ENCODE data around the gene IGFL2. TPM values are rescaled to one million over a fixed set of nuclear protein-coding genes. Genes with fewer than 3 reads are reported as not detected.

IGFL2 gene
- total and polyA plus RNA-seq, 2 experiments from 2014 or later, result not detected

DNA sequence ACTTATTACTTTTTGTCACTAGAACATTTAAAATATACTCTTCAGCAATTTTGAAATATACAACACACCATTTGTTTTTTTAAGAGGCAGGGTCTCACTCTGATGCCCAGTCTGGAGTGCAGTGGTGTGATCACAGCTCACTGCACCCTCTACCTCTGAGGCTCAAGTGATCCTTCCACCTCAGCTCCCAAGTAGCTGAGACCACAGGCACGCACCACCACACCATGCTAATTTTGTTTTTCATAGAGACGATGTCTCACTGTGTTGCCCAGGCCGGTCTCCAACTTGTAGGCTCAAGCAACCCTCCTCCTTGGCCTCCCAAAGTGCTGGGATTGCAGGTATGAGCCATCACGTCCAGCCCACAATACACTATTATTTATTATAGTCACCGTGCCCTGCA, 2.6 kb downstream of the IGFL2 start:
- Histone ChIP-seq H3K79me2 (replicated peaks; ENCODE audit: insufficient read depth) (no peaks in the 10 kb centered on the region), H3K27me3 (ENCODE audit: insufficient read depth) (no peaks in the 10 kb centered on the region), H4K20me1 (replicated peaks; ENCODE audit: insufficient read depth) (no peaks in the 10 kb centered on the region), H3K9me2 (ENCODE audit: insufficient read depth) (no peaks in the 10 kb centered on the region), H3K4me2 (no peak overlapping the region), H3K4me1 (ENCODE audit: insufficient read depth) (no peaks in the 10 kb centered on the region), H3K36me3 (ENCODE audit: insufficient read depth) (no peaks in the 10 kb centered on the region), H3K27ac (ENCODE audit: low read depth) (no peak overlapping the region), H3K4me3 (no peak overlapping the region), H2AFZ (no peak overlapping the region), H3F3A (replicated peaks; ENCODE audit: low read depth) (no peaks in the 10 kb centered on the region)
- no peaks in the 10 kb centered on the region; the same call in 2 of the 3 replicates for H3K9me3 Mint-ChIP-seq
- H3K27ac Mint-ChIP-seq, result no peak overlapping the region
- H3K4me1 Mint-ChIP-seq, result peaks cover 3% of the 10 kb centered on the region; the same call in 1 of the 3 replicates
- TF ChIP-seq POLR2AphosphoS5 (IDR thresholded peaks at IDR 0.05; ENCODE audit: low read depth), result no peak
- no peak for TF ChIP-seq EZH2phosphoT487 (IDR thresholded peaks at IDR 0.05; ENCODE audit: unreplicated experiment)
- TF ChIP-seq ZNF331 (CRISPR knock-in tag; IDR thresholded peaks at IDR 0.05; ENCODE audit: low read depth), result no peak
- TF ChIP-seq, protein P1, sequence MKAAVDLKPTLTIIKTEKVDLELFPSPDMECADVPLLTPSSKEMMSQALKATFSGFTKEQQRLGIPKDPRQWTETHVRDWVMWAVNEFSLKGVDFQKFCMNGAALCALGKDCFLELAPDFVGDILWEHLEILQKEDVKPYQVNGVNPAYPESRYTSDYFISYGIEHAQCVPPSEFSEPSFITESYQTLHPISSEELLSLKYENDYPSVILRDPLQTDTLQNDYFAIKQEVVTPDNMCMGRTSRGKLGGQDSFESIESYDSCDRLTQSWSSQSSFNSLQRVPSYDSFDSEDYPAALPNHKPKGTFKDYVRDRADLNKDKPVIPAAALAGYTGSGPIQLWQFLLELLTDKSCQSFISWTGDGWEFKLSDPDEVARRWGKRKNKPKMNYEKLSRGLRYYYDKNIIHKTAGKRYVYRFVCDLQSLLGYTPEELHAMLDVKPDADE (IDR thresholded peaks at IDR 0.05), result no peak
- TF ChIP-seq, protein P2, sequence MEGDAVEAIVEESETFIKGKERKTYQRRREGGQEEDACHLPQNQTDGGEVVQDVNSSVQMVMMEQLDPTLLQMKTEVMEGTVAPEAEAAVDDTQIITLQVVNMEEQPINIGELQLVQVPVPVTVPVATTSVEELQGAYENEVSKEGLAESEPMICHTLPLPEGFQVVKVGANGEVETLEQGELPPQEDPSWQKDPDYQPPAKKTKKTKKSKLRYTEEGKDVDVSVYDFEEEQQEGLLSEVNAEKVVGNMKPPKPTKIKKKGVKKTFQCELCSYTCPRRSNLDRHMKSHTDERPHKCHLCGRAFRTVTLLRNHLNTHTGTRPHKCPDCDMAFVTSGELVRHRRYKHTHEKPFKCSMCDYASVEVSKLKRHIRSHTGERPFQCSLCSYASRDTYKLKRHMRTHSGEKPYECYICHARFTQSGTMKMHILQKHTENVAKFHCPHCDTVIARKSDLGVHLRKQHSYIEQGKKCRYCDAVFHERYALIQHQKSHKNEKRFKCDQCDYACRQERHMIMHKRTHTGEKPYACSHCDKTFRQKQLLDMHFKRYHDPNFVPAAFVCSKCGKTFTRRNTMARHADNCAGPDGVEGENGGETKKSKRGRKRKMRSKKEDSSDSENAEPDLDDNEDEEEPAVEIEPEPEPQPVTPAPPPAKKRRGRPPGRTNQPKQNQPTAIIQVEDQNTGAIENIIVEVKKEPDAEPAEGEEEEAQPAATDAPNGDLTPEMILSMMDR (conservative IDR thresholded peaks at IDR 0.05; ENCODE audit: low read depth in 2 of 2), result no peak
- TF ChIP-seq, protein P3, sequence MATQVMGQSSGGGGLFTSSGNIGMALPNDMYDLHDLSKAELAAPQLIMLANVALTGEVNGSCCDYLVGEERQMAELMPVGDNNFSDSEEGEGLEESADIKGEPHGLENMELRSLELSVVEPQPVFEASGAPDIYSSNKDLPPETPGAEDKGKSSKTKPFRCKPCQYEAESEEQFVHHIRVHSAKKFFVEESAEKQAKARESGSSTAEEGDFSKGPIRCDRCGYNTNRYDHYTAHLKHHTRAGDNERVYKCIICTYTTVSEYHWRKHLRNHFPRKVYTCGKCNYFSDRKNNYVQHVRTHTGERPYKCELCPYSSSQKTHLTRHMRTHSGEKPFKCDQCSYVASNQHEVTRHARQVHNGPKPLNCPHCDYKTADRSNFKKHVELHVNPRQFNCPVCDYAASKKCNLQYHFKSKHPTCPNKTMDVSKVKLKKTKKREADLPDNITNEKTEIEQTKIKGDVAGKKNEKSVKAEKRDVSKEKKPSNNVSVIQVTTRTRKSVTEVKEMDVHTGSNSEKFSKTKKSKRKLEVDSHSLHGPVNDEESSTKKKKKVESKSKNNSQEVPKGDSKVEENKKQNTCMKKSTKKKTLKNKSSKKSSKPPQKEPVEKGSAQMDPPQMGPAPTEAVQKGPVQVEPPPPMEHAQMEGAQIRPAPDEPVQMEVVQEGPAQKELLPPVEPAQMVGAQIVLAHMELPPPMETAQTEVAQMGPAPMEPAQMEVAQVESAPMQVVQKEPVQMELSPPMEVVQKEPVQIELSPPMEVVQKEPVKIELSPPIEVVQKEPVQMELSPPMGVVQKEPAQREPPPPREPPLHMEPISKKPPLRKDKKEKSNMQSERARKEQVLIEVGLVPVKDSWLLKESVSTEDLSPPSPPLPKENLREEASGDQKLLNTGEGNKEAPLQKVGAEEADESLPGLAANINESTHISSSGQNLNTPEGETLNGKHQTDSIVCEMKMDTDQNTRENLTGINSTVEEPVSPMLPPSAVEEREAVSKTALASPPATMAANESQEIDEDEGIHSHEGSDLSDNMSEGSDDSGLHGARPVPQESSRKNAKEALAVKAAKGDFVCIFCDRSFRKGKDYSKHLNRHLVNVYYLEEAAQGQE (IDR thresholded peaks at IDR 0.05; ENCODE audit: unreplicated experiment), result no peak
- TF ChIP-seq CREB1 (CRISPR knock-in tag; IDR thresholded peaks at IDR 0.05; ENCODE audit: low read depth), result no peak
- TF ChIP-seq STAT1 (IDR thresholded peaks at IDR 0.05; ENCODE audit: unreplicated experiment), result no peak
- TF ChIP-seq, protein P4, sequence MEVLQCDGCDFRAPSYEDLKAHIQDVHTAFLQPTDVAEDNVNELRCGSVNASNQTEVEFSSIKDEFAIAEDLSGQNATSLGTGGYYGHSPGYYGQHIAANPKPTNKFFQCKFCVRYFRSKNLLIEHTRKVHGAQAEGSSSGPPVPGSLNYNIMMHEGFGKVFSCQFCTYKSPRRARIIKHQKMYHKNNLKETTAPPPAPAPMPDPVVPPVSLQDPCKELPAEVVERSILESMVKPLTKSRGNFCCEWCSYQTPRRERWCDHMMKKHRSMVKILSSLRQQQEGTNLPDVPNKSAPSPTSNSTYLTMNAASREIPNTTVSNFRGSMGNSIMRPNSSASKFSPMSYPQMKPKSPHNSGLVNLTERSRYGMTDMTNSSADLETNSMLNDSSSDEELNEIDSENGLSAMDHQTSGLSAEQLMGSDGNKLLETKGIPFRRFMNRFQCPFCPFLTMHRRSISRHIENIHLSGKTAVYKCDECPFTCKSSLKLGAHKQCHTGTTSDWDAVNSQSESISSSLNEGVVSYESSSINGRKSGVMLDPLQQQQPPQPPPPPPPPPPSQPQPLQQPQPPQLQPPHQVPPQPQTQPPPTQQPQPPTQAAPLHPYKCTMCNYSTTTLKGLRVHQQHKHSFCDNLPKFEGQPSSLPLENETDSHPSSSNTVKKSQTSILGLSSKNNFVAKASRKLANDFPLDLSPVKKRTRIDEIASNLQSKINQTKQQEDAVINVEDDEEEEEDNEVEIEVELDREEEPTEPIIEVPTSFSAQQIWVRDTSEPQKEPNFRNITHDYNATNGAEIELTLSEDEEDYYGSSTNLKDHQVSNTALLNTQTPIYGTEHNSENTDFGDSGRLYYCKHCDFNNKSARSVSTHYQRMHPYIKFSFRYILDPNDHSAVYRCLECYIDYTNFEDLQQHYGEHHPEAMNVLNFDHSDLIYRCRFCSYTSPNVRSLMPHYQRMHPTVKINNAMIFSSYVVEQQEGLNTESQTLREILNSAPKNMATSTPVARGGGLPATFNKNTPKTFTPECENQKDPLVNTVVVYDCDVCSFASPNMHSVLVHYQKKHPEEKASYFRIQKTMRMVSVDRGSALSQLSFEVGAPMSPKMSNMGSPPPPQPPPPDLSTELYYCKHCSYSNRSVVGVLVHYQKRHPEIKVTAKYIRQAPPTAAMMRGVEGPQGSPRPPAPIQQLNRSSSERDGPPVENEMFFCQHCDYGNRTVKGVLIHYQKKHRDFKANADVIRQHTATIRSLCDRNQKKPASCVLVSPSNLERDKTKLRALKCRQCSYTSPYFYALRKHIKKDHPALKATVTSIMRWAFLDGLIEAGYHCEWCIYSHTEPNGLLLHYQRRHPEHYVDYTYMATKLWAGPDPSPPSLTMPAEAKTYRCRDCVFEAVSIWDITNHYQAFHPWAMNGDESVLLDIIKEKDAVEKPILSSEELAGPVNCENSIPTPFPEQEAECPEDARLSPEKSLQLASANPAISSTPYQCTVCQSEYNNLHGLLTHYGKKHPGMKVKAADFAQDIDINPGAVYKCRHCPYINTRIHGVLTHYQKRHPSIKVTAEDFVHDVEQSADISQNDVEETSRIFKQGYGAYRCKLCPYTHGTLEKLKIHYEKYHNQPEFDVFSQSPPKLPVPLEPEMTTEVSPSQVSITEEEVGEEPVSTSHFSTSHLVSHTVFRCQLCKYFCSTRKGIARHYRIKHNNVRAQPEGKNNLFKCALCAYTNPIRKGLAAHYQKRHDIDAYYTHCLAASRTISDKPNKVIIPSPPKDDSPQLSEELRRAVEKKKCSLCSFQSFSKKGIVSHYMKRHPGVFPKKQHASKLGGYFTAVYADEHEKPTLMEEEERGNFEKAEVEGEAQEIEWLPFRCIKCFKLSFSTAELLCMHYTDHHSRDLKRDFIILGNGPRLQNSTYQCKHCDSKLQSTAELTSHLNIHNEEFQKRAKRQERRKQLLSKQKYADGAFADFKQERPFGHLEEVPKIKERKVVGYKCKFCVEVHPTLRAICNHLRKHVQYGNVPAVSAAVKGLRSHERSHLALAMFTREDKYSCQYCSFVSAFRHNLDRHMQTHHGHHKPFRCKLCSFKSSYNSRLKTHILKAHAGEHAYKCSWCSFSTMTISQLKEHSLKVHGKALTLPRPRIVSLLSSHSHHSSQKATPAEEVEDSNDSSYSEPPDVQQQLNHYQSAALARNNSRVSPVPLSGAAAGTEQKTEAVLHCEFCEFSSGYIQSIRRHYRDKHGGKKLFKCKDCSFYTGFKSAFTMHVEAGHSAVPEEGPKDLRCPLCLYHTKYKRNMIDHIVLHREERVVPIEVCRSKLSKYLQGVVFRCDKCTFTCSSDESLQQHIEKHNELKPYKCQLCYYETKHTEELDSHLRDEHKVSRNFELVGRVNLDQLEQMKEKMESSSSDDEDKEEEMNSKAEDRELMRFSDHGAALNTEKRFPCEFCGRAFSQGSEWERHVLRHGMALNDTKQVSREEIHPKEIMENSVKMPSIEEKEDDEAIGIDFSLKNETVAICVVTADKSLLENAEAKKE (CRISPR knock-in tag; IDR thresholded peaks at IDR 0.05), result no peak
- TF ChIP-seq EZH2 (IDR thresholded peaks at IDR 0.05; ENCODE audit: low read depth, unreplicated experiment), result no peak
- no peak for TF ChIP-seq JUNB (IDR thresholded peaks at IDR 0.05; ENCODE audit: unreplicated experiment)
- TF ChIP-seq ZNF114 (CRISPR knock-in tag; IDR thresholded peaks at IDR 0.05), result no peak
- no peak for TF ChIP-seq NANOG (IDR thresholded peaks at IDR 0.05; ENCODE audit: borderline replicate concordance)
- no peak for ATAC-seq
- peaks cover 2% of the 10 kb centered on the region for H3K27me3 Mint-ChIP-seq (ENCODE audit: insufficient read depth, low read depth, poor library complexity)
- no peak for DNase-seq (ENCODE audit: low spot score)
- H3K4me3 Mint-ChIP-seq, result no peak overlapping the region
- H3K36me3 Mint-ChIP-seq (ENCODE audit: low read depth), result no peaks in the 10 kb centered on the region
